ENCODE results near the gene TRIM3. TPM values are rescaled to one million over a fixed set of nuclear protein-coding genes. Genes with fewer than 3 reads are reported as not detected.

Gene TRIM3
- total RNA-seq, 1 experiment from 2014 or later = 14.4 TPM

DNA sequence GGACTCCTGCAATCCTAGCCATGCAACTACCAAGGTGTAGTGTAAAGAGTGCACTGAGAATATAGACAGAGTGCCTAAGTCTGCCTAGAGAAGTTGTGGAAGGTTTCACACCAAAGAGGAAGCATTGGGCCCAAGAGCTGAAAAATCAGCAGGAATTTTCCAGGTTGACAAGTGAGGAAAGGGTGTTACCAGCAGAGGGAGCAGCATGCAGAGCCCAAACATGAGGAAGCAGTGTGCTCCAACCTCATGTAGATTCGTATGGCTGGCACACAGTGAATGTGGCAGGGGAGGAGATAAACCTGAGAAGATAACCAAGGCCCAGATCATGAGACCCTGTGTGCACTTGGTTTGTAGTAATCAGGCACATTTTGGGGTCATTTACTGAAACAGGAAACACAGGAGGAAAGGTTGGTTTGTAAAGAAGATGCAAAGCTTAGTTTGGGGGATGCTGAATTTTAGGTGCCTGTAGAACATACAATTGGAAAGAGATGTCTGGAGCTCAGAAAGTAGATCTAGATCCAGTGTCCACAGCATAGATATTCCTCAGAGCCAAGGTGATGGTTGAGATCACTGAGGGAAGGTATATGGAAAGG, 34.7 kb downstream of the TRIM3 start:
- H3K14ac ChIP-seq (ENCODE audit: insufficient read depth, low read length) = no peak overlapping the region
- no peak overlapping the region for H3K27ac Mint-ChIP-seq
- H3K27me3 ChIP-seq (ENCODE audit: insufficient read depth, low read length) = no peaks in the 10 kb centered on the region
- no peak overlapping the region for H3T11ph ChIP-seq (ENCODE audit: low read length)
- H2AK5ac ChIP-seq (ENCODE audit: insufficient read length, low read length) = no peak overlapping the region
- H3K4me3 Mint-ChIP-seq = no peak overlapping the region
- no peaks in the 10 kb centered on the region for H4K20me1 ChIP-seq (ENCODE audit: control insufficient read depth, insufficient read depth, insufficient read length)
- no peak overlapping the region for H3K4ac ChIP-seq (ENCODE audit: low read depth, low read length)
- no peaks in the 10 kb centered on the region for H3K9me3 ChIP-seq (ENCODE audit: control insufficient read depth, low read depth, low read length)
- H3K4me1 ChIP-seq (ENCODE audit: insufficient read depth, low read length) = no peaks in the 10 kb centered on the region
- no peak overlapping the region for H3K4me2 ChIP-seq (ENCODE audit: insufficient read depth, insufficient read length, low read length)
- no peak overlapping the region for H2BK5ac ChIP-seq (ENCODE audit: insufficient read length, low read length)
- no peak overlapping the region for H4K5ac ChIP-seq (ENCODE audit: insufficient read length, low read depth, low read length)
- no peak overlapping the region for H3K23ac ChIP-seq (ENCODE audit: insufficient read length, low read depth, low read length)
- H3K23me2 ChIP-seq (ENCODE audit: insufficient read length, low read depth, low read length, poor library complexity, severe bottlenecking) = no peaks in the 10 kb centered on the region
- H3K36me3 Mint-ChIP-seq (ENCODE audit: insufficient read depth in 1 of 3, low read depth in 3 of 3) = no peaks in the 10 kb centered on the region
- DNase-seq = peak; percentile 68
- H2BK12ac ChIP-seq (ENCODE audit: insufficient read length, low read depth, low read length) = no peak overlapping the region
- H3K9ac ChIP-seq (ENCODE audit: extremely low read depth, insufficient read length, low read length) = no peak overlapping the region
- no peak overlapping the region for H3K18ac ChIP-seq (ENCODE audit: insufficient read length, low read depth, low read length)
- no peaks in the 10 kb centered on the region for H3K9me3 Mint-ChIP-seq
- H3K79me2 ChIP-seq (ENCODE audit: insufficient read depth, low read length) = no peaks in the 10 kb centered on the region
- H3K79me1 ChIP-seq (ENCODE audit: insufficient read depth, low read depth, low read length, poor library complexity, severe bottlenecking) = no peaks in the 10 kb centered on the region
- no peaks in the 10 kb centered on the region for H3K27me3 Mint-ChIP-seq (ENCODE audit: low read depth)
- H2BK15ac ChIP-seq (ENCODE audit: low read depth, low read length) = no peak overlapping the region
- no peak overlapping the region for H3K56ac ChIP-seq (ENCODE audit: insufficient read length, low read depth, low read length)
- H2BK20ac ChIP-seq (ENCODE audit: low read depth, low read length, poor library complexity, severe bottlenecking) = no peak overlapping the region
- no peak overlapping the region for H4K8ac ChIP-seq (replicated peaks; ENCODE audit: insufficient read length, low read depth, low read length)
- no peak overlapping the region for H2BK120ac ChIP-seq (ENCODE audit: low read depth, low read length, poor library complexity, severe bottlenecking)
- H3K27ac ChIP-seq (ENCODE audit: insufficient read length, low read depth, low read length) = no peak overlapping the region
- H3K4me1 Mint-ChIP-seq = peaks cover 0 to 3% of the 10 kb centered on the region in 2 experiments; a peak in 1 of 4 replicates
- no peak overlapping the region for H4K91ac ChIP-seq (ENCODE audit: insufficient read length, low read depth, low read length)
- no peak overlapping the region for H2AFZ ChIP-seq (ENCODE audit: low read length)
- no CpG with 5 or more reads among the region's 1 CpG for WGBS (ENCODE audit: extremely low coverage, insufficient read length, low lambda C conversion rate)
- TF ChIP-seq, protein P1, sequence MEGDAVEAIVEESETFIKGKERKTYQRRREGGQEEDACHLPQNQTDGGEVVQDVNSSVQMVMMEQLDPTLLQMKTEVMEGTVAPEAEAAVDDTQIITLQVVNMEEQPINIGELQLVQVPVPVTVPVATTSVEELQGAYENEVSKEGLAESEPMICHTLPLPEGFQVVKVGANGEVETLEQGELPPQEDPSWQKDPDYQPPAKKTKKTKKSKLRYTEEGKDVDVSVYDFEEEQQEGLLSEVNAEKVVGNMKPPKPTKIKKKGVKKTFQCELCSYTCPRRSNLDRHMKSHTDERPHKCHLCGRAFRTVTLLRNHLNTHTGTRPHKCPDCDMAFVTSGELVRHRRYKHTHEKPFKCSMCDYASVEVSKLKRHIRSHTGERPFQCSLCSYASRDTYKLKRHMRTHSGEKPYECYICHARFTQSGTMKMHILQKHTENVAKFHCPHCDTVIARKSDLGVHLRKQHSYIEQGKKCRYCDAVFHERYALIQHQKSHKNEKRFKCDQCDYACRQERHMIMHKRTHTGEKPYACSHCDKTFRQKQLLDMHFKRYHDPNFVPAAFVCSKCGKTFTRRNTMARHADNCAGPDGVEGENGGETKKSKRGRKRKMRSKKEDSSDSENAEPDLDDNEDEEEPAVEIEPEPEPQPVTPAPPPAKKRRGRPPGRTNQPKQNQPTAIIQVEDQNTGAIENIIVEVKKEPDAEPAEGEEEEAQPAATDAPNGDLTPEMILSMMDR (conservative IDR thresholded peaks at IDR 0.05) = peak; percentile 80

Measured in H9 (cell line).